ENCODE results near the gene TEF.
A peak's percentile ranks its signal among the peaks of the same experiment; 100 is the strongest.
"Not testable (repeated sequence)": the region's sequence is repeated elsewhere in the genome, so short reads cannot be mapped to it uniquely, and the experiment has no call there.

Gene TEF

DNA sequence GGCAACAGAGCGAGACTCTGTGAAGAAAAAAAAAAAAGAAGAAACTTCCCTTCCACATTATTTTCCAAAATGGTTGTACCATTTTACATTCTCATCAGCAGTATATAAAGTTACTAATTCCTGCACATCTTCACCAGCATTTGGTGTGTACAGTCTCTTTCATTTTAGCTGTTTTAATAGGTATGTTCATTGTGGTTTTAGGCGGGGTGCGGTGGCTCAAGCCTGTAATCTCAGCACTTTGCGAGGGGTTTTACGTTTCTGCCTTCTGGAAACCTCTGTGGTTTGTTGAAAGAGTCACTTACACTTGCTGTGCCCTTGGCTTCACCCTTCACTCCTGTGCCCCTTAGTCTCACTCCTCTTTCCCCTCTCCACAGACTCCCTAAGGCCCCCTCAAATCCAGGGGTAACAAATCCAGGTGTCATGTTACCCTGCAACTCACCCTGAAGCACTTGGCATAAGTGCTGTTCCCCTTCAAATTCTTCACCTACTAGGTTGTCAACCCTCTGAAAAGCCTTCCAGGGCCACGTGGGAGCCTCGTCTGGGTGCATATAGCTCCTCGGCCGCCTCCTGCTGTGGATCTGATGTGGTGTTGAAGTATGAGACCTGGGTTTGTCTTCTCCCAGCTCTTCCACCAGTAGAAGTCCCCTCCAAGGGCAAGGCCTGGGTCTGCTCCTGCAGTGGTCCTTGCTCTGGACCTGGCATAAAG lies 44.1 kb downstream of the TEF start:
- no peak for DNase-seq (ENCODE audit: low spot score)

DNA sequence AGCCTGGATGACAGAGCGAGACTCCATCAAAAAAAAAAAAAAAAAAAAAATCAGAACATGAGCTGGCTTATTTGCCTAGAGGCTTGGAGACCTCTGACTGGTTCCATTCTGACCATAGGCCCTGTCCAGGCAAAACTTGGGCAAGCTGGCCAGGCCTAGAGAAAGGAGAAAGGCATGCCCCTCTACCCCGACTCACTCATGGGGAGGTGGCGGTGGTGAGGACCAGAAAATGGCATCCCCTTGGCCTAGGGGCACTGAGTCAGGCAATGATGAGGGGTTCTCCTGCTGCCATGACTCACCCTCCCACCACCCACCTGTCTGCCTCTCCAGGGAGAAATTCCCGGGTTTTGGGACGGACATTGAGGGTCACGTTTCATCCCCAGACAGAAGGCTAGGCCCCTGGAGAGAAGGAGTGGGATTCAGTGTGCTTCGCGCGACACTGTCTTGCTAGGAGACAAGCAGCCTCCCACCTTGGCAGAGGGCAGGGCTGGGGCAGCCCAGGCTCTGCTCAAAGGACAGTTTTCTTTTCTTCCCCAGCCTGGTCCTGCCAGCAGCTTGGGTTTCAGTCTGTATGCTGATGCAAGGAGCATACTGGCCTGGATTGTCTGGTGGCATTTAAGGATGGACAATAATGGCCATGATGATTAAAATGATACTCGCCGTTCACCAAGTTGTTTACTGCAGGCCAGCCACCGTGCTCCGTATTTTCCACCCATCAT lies 47.6 kb downstream of the TEF start:
- no peak for DNase-seq (ENCODE audit: low spot score)

DNA sequence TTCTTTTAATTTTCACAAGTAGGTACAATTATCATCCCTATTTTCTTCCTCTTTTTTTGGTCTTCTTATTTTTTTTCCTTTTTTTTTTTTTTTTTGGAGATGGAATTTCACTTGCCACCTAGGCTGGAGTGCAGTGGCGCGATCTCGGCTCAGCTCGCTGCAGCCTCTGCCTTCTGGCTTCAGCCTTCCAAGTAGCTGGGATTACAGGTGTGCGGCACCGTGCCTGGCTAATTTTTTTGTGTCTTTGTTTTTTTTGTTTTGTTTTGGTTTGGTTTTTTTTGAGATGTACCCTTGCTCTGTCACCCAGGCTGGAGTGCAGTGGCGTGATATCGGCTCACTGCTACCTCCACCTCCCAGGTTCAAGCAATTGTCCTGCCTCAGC lies 48.2 kb downstream of the TEF start:
- no peak for DNase-seq (ENCODE audit: low spot score)

- DNase-seq (ENCODE audit: low spot score): no peak
Measured at GRCh38 chr22:41431656-41432055, 49.9 kb downstream of the TEF start.

DNA sequence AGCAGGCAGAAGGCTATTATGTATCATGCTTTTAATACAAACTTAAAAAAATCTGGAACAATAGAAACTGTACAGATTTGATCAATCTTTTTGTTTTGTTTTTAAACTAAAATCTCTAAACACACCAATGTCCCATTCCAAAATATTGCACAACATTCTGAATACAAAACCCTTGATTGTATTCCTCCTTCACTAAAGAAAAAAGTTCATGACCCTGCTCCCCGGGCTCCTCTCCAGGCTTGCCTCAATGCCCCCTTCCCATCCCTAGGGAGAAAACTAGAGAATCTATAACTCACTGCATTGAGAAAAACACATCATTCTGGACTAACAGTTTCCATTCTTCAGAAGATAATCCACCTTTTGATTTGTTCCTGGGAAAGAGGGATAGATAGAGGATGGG lies 51.7 kb downstream of the TEF start:
- DNase-seq (ENCODE audit: low spot score): not testable (repeated sequence)

GRCh38 chr22:41434361-41435003 lies 52.7 kb downstream of the TEF start:
- not testable (repeated sequence) for DNase-seq (ENCODE audit: low spot score)

GRCh38 chr22:41435560-41435959 lies 53.8 kb downstream of the TEF start:
- DNase-seq (ENCODE audit: low spot score): no peak

DNA sequence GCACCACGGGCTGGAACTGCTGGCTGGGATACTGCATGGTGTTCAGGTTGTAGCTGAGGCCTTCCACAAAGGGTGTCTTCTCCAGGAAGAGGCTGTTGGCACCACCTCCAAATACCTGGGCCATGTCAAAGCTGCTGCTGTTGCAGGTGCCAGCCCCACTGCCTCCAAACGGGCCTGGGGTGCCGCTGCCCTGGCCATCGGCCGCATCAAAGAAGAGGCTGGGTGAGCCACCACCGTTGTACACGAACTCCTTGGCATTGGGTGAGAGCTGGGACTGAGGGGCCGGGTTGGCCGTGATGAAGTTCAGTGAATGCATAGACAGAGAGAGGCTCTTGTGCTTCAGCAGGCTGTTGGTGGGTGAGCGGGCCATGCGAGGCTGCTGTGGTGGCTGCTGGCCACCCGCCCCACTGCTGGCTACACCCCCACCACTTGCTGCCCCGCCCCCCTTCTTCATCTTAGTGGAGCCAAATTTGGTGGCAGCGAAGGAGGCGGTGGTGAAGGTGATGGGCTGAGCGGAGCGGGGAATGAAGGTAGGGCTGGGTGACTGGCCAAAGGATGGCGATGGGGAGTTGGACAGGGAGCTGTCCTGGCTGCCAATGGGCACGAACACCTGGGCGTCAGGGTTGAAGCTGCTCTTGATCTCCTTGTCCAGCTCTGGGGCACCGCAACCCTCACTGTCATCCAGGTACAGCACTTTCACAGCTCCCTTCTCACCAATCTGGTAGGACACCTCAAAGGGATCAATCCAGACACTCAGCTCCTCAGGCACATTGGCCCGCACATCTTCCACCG lies 54.8 kb downstream of the TEF start:
- DNase-seq (ENCODE audit: low spot score): no peak

DNA sequence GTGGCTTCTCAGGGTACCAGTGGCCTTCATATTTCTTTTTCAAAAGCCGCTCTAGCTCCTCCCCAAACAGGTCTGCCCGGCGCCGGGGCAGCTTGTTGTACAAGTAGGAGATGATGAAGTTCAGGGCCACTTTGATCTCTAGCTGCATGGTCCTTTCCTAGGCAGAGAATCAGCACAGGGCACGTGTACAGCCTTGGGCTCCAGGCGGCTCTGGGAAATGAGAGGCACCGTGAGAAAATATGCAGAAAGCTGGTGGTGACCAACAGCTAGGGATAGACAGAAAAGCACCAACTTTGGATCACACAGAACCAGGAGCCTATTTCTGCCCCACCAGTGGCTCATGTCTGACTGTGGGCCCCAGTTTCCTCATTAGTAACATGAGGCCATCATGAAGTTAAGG lies 55.5 kb downstream of the TEF start:
- no peak for DNase-seq (ENCODE audit: low spot score)

DNA sequence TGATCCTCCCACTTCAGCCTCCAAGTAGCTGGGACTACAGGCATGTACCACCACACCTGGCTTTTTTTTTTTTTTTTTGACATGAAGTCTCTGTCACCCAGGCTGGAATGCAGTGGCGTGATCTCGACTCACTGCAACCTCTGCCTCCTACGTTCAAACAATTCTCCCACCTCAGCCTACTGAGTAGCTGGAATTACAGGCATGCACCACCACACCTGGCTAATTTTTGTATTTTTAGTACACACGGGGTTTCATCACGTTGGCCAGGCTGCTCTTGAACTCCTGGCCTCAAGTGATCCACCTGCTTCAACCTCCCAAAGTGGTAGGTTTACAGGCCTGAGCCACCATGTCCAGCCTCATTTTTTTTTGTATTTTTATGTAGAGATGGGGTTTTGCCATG lies 58.8 kb downstream of the TEF start:
- DNase-seq (ENCODE audit: low spot score): not testable (repeated sequence)

DNA sequence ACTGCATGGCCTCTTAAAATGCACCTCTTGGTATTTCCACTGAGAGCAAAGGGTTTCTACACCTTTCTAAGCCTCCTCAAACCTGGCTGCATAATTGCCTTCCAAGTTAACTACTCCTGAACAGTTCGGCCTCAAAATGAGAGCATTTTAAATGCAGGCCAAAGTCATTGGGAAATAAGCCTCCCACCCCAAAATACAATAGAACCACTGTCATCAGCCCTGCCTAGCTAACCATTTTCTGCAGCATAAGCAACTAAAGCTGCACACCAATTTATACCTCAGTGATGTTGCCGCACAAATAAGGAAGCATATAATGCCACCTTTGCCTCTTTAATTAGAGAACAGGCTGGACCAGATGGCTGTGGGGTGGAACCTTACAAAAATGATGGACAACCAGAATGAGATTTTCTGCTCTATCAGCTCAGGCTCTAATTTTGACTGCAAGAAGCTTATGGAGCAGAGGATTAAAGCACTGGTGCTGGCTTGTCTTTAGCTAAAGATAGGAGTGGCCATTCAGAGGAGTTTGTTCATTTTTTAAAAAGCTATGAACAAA lies 60.6 kb downstream of the TEF start:
- no peak for DNase-seq (ENCODE audit: low spot score)

DNA sequence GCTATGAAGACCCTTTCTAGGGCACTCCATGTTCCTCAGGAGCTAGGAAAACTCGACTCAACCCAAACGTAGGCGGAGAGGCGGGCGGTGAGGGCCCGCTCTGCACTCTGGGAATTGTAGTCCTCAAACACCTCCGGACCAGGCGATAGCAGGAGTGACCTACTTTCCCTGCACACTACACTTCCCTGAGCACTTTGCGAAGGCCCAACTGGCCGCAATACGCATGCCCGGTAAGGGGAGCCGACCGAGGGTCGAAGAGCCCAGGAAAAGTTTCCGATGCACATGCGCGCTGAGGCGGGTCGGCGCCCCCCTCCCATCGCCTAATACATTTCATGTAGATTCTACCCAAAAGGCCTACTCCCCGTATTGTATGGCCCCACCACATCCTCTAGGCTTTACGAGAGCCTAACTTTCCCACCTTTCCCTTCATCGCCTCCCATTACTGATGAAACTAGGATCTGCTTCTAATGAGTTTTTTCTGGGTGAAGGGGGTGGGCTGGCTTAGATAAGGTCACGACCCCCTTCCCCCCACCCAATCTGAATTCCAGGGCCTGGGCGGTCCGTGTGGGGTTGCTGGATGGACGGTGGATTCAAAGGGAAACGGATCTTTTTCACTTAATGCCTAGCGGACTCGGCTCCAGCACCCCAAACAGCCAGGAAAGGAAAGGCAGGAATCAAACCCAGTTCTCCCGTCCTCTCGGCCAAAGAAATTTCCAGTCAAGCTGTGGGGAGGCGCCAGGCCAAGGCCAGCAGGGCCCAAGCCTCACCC lies 62.8 kb downstream of the TEF start:
- peak; percentile 95 for DNase-seq (ENCODE audit: low spot score)

DNA sequence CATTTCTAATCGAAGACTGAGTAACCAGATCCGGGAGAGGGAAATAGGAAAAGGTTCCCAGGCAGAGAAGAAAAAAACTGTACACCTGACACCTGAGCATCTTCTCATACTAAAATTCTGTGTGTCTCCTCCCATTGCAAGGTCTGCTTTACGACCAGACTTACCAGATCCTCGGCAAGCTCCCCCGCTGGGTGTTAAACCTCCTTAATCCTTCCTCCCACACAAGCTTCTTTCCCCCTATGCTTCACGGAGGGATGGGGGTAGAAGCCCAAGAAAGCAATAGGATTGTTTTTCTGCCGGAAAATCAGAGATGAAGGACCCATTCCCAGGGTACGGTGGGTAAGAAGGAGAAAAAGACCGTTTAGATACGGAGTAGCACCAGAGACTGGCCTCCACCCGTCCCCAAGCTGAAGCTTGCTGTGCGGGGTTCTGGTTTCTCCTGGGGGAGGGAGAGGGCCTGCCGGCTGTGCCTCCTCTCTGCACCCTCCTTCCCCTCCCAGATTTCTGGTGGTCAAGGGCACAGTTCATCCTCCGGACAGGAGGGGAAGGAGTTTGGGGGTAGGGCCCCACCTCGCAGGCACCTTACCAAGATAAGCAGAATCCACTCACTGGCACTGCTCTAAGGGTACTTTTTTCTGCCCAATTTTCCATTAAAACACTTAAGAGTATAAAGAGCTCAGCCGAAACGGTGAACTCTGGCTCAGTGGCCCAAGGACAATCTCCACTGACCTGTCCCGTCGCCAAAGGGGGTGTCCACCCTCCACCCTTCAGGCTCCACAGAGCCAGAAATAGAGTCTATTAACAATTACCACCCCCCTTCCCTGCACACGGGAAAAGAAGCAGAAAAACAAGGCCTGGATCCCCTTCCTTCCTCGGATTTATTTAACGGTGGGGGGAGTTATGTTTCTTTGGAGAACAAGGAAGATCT lies 63.7 kb downstream of the TEF start:
- DNase-seq (ENCODE audit: low spot score): no peak

DNA sequence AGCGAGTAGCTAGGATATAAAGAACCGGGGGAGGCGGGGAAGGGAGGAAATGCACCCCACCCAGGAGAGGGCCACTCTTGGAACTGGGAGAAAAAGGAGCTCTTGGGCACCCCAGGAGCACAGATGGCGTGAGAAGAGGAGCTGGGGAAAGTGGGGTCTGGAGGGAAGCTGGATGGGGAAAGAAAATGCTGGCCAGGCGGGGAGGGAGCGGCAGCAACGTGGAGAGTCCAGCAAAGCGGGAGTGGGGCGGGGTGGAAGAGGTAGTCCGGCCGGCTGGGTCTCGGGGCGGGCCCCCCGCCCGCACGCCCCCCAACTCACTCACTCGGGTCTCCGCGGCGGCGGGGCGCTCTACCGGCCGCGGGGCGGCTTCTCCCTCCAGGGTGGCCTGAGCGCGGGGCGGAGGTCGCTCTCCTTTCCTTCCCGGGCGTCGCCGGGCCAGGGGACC lies 64.3 kb downstream of the TEF start:
- DNase-seq (ENCODE audit: low spot score): no peak

DNA sequence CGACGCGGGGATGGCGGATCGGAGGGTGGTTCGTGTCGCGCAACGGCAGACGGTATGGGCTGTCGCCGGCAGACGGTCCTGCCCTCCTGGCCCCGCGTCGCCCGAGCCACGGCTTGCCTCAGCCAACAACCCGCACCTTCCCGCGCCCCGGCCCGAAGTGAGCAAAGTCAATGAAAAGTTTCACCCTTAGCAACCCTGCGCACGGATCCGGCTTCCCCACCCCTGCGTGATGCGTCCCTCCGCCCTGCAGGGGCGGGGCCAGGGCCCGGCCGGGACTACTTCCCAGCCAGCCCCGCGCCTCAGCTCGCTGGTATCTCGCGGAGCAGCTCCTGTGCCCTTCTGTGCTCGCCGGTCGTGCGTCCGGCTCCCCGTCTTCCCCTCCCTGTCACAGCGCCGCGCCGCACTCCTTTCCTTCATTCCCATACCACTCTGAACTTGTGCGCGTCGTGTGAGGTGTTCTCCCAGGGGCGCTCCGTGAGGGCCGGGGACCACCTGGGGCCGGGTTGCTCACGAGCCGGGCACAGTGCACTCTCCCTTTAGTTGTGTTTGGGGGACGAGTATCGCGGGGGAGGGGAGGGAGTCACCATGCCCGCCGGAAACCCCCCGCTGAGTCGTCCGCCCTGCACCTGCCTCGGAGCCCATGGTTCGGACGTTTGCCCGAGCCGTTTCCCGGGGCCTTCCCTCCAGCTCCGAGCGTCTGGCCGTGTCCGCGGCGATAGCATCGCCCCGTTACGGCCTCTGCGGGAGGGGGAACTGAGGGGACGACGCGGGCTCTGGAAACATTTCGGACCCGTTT lies 65.1 kb downstream of the TEF start, which contains the start of gene TOB2:
Gene TOB2 (minus strand): TSS at position 163 of the 796 bp plus-strand sequence. CDS start 9,456 bp downstream, outside the sequence.
- DNase-seq (ENCODE audit: low spot score): peak; percentile 84

GRCh38 chr22:41447435-41448188 lies 65.9 kb downstream of the TEF start:
- no peak for DNase-seq (ENCODE audit: low spot score)

- peak; percentile 91 for DNase-seq (ENCODE audit: low spot score)
Measured at GRCh38 chr22:41448189-41448808, 66.6 kb downstream of the TEF start.
